Esophagus muscularis mucosa (tissue), 4 donors: ENCODE measurements around the gene SLC16A6. TPM values are rescaled to one million over a fixed set of nuclear protein-coding genes. Genes with fewer than 3 reads are reported as not detected.

Experiments
- DNase-seq: peaks from one replicate; pipeline ENCODE4 v3.0.0-alpha.2; 2017; ENCODE audit errors: extremely low spot score
- H3K27ac ChIP-seq, 4 donors: fragments of 200-600 bp; sonication (generic); replicated peaks in 1 of 4; 1 replicate in 3 of 4; 2 replicates in 1 of 4; pipeline ENCODE4 v1.5.1; 2016 to 2019; ENCODE audit warnings: mild to moderate bottlenecking in 1 of 4
- H3K27me3 ChIP-seq, 4 donors: fragments of 200-600 bp; sonication (generic); one replicate each; pipeline versions ENCODE4 v1.5.1 to v1.6.0; 2016 to 2019
- H3K36me3 ChIP-seq, 4 donors: fragments of 200-600 bp; sonication (generic); one replicate each; pipeline ENCODE4 v1.5.1; 2016 to 2019
- H3K4me1 ChIP-seq, 4 donors: fragments of 200-600 bp; sonication (generic); one replicate each; pipeline ENCODE4 v1.5.1; 2016 to 2019
- H3K4me3 ChIP-seq, 4 donors: fragments of 200-600 bp; sonication (generic); 1 replicate in 2 of 4; 2 replicates in 2 of 4; pipeline ENCODE4 v1.5.1; 2016 to 2019; ENCODE audit warnings: mild to moderate bottlenecking in 4 of 4, moderate library complexity in 1 of 4
- H3K9me3 ChIP-seq, 4 donors: fragments of 200-600 bp; sonication (generic); 1 replicate in 3 of 4; 2 replicates in 1 of 4; pipeline ENCODE4 v1.5.1; 2016 to 2019
- EP300 ChIP-seq: sonication (generic); formaldehyde crosslinking; IDR thresholded peaks from one replicate; pipeline ENCODE4 v1.6.1; 2017; ENCODE audit warnings: antibody characterized with exemption
- POLR2A ChIP-seq: fragments of 450-650 bp; IDR thresholded peaks from one replicate; pipeline ENCODE4 v1.6.1; 2017; ENCODE audit warnings: antibody characterized with exemption, moderate library complexity, mild to moderate bottlenecking, low read depth
- POLR2AphosphoS5 ChIP-seq, 2 donors: sonication (generic); formaldehyde crosslinking; IDR thresholded peaks; one replicate each; pipeline ENCODE4 v1.6.1; 2017; ENCODE audit warnings: antibody characterized with exemption in 2 of 2
- WGBS: methylation state at CpG from one replicate; pipeline ENCODE4 v1.1.5; 2018; 5-methylcytosine and 5-hydroxymethylcytosine counted together
- intact Hi-C: fragments of 100-400 bp; cut with DNase I; formaldehyde crosslinking; loops from one replicate; pipeline ENCODE4 v1.15.1; 2023
- total RNA-seq, 4 donors: library from RNA; depleted of rRNA; stranded (reverse); fragments of >200 nt; gene quantifications; one replicate each; pipeline versions ENCODE4 v1.1.0 to v1.2.1, GENCODE V29; 2016
- TF ChIP-seq, protein P1 (sequence below), 3 experiments: fragments of 200-600 bp in 2 of 3; fragments of 450-650 bp in 1 of 3; sonication (generic) in 2 of 3; IDR thresholded peaks; one replicate each; pipeline ENCODE4 v1.5.1; 2017 to 2019; ENCODE audit warnings: antibody characterized with exemption in 3 of 3, mild to moderate bottlenecking in 2 of 3, moderate library complexity in 1 of 3

Gene SLC16A6
- total RNA-seq, 4 donors from 2014 or later, result 0.33 to 0.42 (median 0.34) TPM; not detected in 1

DNA sequence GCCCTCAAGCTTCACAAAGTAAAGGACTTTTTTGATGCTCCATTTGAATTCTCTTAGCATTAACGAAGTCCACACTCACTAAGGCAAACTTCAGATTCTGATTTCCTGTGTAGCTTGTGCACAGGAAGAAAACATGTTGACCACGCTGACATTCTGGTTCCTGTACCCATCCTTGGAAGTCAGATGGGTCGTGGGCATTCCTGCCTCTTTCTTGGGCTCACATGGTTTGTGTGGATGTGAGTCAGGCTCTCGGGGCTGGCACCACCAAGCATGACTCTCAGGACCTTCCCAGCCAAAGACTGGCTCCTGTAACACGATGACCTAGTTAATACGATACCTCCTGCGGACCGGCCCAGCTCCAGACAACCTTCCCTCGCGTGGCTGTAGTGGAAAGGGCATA is 33.2 kb upstream of the SLC16A6 start:
- Histone ChIP-seq H3K4me1 (peaks cover 0 to 3% (median 0%) of the 10 kb centered on the region in 4 donors), H3K27me3 (no peaks in the 10 kb centered on the region), H3K4me3 (no peak overlapping the region), H3K9me3 (no peaks in the 10 kb centered on the region), H3K27ac (no peak overlapping the region), H3K36me3 (no peaks in the 10 kb centered on the region)
- intact Hi-C loops, result no loop called here
- no peak for DNase-seq
- WGBS, result 82% methylated on average over 10 of the region's 10 CpGs
- TF ChIP-seq POLR2A (no peak), POLR2AphosphoS5 (IDR thresholded peaks at IDR 0.05) (no peak), EP300 (no peak)
- TF ChIP-seq, protein P1, sequence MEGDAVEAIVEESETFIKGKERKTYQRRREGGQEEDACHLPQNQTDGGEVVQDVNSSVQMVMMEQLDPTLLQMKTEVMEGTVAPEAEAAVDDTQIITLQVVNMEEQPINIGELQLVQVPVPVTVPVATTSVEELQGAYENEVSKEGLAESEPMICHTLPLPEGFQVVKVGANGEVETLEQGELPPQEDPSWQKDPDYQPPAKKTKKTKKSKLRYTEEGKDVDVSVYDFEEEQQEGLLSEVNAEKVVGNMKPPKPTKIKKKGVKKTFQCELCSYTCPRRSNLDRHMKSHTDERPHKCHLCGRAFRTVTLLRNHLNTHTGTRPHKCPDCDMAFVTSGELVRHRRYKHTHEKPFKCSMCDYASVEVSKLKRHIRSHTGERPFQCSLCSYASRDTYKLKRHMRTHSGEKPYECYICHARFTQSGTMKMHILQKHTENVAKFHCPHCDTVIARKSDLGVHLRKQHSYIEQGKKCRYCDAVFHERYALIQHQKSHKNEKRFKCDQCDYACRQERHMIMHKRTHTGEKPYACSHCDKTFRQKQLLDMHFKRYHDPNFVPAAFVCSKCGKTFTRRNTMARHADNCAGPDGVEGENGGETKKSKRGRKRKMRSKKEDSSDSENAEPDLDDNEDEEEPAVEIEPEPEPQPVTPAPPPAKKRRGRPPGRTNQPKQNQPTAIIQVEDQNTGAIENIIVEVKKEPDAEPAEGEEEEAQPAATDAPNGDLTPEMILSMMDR (IDR thresholded peaks at IDR 0.05), result no peak

DNA sequence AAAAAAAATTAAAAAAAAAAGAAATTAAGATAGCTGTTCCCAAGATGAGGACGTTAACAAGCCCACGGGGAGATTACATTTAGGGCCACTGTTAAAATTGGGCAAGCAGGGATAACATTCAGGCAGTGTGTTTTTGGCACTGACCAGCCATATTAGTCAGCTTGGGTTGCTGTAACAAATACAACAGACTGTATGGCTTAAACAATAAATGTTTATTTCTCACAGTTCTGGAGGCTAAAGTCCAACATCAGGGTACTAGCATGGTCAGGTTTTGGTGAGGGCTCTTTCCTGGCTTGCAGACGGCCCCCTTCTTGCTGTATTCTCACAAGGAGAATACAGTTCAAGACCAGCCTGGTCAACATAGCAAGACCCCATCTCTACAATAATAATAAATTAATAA is 31.7 kb upstream of the SLC16A6 start:
- Histone ChIP-seq H3K36me3 (no peaks in the 10 kb centered on the region), H3K4me1 (peaks cover 0 to 3% (median 0%) of the 10 kb centered on the region in 4 donors), H3K4me3 (no peak overlapping the region), H3K9me3 (no peaks in the 10 kb centered on the region), H3K27me3 (no peaks in the 10 kb centered on the region), H3K27ac (no peak overlapping the region)
- no peak for DNase-seq
- intact Hi-C loops, result no loop called here
- TF ChIP-seq EP300, result no peak
- no peak for TF ChIP-seq POLR2A
- TF ChIP-seq, protein P1 (IDR thresholded peaks at IDR 0.05), result no peak
- TF ChIP-seq POLR2AphosphoS5 (IDR thresholded peaks at IDR 0.05), result no peak
- WGBS, result 67% methylated on average over 3 of the region's 3 CpGs

DNA sequence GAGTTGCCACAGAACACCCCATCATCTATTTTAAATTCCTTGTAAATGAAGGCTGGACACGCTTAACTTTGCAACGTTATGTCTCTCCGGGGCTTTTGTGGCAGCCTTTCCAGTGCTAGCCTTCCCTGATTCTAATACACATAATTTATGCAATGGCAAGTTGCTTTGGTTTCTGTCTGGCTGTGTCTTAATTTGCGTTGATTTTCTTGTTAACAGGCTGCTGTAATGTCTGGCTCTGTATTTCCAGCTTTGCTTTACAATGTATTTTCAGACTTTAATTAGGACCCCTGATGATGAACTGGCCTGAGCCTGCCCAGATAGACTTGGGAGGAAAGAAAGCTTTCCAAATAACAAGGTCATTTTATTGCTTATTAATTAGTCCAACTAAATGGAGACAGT is 30.6 kb upstream of the SLC16A6 start:
- Histone ChIP-seq H3K27ac (no peak overlapping the region), H3K36me3 (no peaks in the 10 kb centered on the region), H3K9me3 (no peaks in the 10 kb centered on the region), H3K4me3 (no peak overlapping the region), H3K27me3 (no peaks in the 10 kb centered on the region), H3K4me1 (peaks cover 0 to 3% (median 0%) of the 10 kb centered on the region in 4 donors)
- TF ChIP-seq EP300 (no peak), POLR2AphosphoS5 (IDR thresholded peaks at IDR 0.05) (no peak)
- TF ChIP-seq, protein P1 (IDR thresholded peaks at IDR 0.05), result no peak
- WGBS, result 83% methylated on average over 4 of the region's 4 CpGs
- intact Hi-C loops, result no loop called here
- DNase-seq, result no peak

DNA sequence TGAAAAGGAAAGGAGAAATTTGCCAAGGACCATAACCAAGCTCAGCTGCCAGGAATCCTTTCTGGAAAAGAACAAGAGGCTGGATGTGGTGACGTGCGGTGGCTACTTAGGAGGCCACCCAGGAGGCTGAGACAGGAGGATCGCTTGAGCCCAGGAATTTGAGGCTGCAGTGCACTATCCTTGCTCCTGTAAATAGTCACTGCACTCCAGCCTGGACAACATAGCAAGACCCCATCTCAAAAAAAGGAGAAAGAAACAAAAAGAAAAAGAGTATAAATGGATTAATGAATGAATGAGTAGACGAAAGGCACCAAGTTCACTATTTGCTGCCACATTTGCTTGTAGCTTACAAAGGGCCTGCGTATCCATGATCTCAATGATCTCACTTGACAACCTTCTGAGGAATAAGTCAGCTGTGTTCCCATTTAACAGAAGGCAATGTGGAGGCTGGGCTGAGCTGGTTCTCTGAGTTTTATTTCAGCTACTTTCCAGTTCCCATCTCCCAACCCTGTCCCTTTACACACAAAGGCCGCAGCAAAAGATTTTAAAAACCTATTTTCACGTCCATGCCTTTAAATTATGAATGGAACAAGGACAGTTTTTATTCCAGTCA is 30.1 kb upstream of the SLC16A6 start:
- Histone ChIP-seq H3K27me3 (no peaks in the 10 kb centered on the region), H3K36me3 (no peaks in the 10 kb centered on the region), H3K4me1 (peaks cover 0 to 3% (median 0%) of the 10 kb centered on the region in 4 donors), H3K27ac (no peak overlapping the region), H3K9me3 (no peaks in the 10 kb centered on the region), H3K4me3 (no peak overlapping the region)
- WGBS, result 97% methylated on average over 7 of the region's 7 CpGs
- TF ChIP-seq POLR2A (no peak), POLR2AphosphoS5 (IDR thresholded peaks at IDR 0.05) (no peak), EP300 (no peak)
- TF ChIP-seq, protein P1 (IDR thresholded peaks at IDR 0.05), result no peak
- intact Hi-C loops, result no loop called here
- no peak for DNase-seq

DNA sequence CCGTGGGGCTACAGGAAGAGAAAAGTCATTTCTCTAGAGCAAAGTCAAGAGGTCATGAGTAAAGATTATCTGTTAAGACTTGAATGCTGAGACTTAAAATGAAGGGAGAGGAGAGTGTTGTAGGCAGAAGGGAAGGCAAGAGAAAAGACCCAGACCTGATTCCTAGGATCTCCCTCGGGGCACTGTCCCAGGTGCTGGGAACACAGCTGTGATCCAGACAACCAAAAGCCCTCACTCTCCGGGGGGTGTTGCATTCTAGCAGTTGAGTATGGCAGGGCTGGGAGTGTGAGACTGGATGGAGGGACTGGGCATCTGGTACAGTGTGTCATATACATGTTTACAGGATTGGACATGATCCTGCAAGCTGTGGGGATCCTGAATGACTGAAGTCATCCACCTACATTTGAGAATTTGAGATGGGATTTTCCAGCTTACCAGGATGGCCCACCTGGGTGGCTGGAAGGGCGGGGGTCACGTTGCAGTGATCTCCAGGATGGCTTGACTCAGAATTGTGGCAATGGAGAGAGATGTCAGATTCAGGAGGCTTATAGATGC is 29.5 kb upstream of the SLC16A6 start:
- no peak for DNase-seq
- peaks cover 0 to 3% (median 0%) of the 10 kb centered on the region in 4 donors for H3K4me1 ChIP-seq
- no peaks in the 10 kb centered on the region for H3K27me3 ChIP-seq
- no peak for TF ChIP-seq EP300
- no peak for TF ChIP-seq POLR2AphosphoS5 (IDR thresholded peaks at IDR 0.05)
- TF ChIP-seq POLR2A, result no peak
- TF ChIP-seq, protein P1 (IDR thresholded peaks at IDR 0.05), result no peak
- no peak overlapping the region for H3K4me3 ChIP-seq
- no peaks in the 10 kb centered on the region for H3K36me3 ChIP-seq
- no peak overlapping the region for H3K27ac ChIP-seq
- no peaks in the 10 kb centered on the region for H3K9me3 ChIP-seq
- 58% methylated on average over 5 of the region's 5 CpGs for WGBS
- intact Hi-C loops, result no loop called here
